Measurements from ENCODE around the gene ITCH.
"Not testable (repeated sequence)": the region's sequence is repeated elsewhere in the genome, so short reads cannot be mapped to it uniquely, and the experiment has no call there.

DNA sequence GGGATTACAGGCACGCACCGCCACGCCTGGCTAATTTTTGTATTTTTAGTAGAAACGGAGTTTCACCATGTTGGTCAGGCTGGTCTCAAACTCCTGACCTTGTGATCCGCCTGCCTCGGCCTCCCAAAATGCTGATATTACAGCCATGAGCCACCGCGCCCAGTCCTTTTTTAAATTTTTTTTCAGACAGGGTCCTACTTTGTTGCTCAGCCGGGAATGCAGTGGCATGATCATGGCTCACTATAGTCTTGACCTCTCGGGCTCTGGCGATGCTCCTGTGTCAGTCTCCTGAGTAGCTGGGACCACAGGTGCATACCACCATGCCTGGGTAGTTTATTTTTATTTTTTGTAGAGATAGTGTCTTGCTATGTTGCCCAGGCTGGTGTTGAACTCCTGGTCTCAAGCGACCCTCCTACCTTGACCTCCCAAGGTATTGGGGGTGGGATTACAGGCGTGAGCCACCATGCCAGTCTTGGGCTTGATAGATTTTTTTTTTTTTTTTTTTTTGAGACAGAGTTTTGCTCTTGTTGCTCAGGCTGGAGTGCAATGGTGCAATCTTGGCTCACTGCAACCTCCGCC lies 19.9 kb downstream of the ITCH start:
- not testable (repeated sequence) for TF ChIP-seq POLR2A, POLR2AphosphoS5 (IDR thresholded peaks at IDR 0.05; ENCODE audit: low read depth, low read length)
